HG02884 (cell line): Measurements from ENCODE around the gene IL31.

ENCODE experiments used
- ATAC-seq: cut with Tn5 transposase; IDR thresholded peaks from one replicate; pipeline ENCODE4 v1.9.1; 2021; ENCODE audit warnings: mild to moderate bottlenecking, moderate library complexity; ENCODE audit not compliant: unreplicated experiment

Gene IL31

DNA sequence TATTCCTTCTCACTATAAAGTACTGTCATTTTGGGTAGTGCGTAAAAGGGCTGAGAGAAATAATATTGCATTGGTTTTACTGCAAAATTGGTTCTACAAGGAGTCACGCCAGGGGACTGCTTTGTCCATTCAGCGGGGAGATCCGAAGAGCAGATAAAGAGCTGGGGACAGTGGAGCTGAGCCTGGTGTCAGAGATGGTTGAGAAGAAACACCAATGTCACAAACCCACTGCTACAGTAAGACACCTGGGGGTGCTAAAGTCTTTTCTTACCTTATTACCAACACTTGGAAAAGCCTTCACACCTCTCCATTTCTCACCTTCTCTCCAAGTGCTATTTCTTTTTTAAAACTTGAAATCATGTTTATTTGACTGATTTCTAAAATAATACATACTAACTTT, 14.1 kb downstream of the IL31 start:
- ATAC-seq = no peak

DNA sequence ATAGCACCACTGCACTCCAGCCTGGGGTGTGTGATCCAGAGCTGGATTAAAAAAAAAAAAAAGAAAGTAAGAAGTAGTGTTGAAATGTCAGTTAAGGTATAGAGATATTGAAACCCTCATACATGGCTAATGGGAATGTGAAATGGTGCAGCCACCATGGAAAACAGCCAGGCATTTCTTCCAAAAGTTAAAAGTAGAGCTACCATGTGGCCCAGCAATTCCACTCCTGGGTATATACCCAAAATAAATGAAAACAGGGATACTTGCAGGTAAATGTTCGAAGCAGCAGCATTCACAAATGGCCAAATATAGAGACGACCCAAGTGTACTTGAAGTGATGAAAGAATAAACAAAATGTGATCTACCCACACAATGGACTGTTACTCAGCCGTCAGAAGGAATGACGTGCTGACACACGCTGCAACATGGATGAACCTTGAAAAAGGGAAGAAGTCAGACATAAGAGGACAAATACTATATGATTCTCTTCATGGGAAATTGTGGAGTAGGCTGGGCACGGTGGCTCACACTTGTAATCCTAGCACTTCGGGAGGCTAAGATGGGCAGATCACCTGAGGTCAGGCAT, 15.2 kb downstream of the IL31 start:
- no peak for ATAC-seq

DNA sequence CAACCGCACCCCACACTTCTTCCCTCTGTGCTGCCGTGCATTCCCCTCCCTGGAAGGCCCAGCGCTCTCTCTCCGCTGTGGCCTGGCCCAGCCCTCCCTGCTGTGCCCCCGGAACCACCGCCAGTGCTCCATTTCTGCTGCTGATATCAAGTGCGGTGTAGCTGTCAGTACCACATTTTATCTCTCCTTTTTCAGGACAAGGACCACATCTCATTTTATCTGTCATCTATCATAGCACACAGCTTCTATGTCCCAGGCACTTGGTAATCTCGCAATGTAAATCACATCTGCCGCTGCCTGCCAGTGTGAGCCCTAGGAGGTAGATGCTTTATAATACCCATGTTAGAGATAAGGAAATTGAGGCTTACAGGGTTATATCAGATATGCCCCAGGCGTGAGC, 18.3 kb downstream of the IL31 start:
- ATAC-seq = no peak

DNA sequence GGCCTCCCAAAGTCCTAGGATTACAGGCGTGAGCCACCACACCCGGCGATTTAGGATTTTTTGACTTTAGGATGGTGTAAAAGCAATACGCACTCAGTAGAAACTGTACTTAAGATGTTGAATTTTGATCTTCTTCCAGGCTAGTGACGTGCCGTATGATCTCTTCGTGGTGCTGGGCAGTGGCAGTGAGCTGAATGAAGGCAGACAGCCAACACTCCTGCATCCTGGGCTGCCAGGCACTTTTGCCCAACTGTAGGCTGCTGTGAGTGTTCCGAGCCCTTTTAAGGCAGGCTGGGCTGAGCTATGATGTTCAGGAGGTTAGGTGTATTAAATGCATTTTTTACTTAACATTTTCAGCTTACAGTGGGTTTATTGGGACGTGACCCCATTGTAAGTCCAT, 21.3 kb downstream of the IL31 start:
- no peak for ATAC-seq

DNA sequence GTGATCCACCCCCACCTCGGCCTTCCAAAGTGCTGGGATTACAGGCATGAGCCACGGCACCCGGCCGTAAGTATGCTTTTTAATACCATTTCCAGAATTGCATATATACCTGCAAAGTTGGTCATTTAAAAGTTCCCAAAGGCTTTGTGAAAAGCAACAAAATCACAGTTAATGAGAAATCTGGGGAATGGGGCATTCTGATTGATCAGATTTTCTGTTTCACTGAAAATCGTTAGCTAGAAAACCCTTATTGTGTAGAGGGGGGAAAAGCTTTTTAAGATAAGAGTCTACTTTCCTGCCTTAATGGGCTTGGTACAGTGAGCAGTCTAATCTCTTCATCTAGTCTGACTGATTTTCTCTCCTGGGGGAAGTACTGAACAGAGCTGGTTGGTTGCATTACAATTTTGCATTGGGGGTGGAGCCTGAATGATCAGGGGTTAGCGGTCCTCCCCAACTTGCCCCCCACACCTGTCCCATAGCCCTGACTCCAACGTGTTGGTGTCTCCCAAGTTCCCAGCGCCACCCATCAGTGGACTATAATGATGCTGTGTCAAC, 23.8 kb downstream of the IL31 start:
- no peak for ATAC-seq

DNA sequence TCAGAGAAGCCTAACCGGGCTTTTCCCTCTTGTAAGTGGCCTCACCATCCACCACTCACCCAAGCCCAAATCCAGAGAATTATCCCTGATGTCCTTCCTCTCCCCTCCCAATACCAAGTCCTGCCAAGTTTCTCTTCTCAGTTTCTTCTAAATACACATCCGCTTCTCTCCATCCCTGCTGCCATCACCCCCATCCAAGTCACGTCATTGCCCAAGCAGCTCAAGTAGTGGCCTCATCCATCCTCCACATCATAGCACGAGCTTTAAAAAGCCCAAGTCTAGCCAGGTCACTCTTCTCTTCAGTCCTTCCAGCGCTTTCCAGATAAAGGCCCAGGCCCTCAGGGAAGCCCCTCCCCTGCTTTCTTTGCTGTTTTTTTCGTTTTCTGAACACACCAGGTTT, 25.4 kb downstream of the IL31 start:
- no peak for ATAC-seq

DNA sequence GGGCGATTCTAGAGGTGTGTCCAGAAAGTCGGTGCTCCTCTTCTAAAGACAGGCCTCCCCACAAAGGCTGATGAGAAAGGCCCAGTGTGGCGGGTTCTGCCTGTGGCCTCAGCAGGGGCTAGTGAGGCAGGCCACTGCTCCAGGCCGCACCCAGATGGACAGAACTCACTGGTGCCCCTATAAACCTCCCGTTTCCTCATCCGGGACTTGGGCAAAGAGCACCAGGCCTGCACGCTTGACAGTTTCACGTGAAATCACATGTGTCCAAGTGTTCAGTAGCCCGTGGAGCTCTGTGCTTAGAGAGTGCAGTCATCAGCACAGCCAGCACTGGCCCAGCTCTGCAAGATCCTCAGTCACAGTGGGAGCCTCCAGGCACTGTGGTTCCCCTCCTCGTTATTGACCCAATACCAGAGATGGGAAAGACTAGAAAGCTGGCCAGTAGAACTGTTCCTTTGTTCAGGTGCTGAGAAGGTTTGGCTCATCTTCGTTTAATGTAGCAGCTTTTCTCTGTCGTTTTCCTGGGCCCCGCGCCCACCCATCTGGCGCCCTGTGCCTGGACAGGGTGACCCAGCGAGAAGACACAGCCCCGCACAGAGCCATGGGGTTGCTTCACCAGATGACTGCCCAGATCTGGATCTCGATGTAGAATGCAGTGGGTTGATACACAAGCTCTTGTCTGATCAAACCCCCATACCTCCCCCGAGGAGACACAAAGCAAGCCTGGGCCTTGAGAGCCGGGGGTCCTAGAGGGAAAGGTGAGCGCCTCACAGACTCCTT, 26.3 kb downstream of the IL31 start:
- no peak for ATAC-seq

DNA sequence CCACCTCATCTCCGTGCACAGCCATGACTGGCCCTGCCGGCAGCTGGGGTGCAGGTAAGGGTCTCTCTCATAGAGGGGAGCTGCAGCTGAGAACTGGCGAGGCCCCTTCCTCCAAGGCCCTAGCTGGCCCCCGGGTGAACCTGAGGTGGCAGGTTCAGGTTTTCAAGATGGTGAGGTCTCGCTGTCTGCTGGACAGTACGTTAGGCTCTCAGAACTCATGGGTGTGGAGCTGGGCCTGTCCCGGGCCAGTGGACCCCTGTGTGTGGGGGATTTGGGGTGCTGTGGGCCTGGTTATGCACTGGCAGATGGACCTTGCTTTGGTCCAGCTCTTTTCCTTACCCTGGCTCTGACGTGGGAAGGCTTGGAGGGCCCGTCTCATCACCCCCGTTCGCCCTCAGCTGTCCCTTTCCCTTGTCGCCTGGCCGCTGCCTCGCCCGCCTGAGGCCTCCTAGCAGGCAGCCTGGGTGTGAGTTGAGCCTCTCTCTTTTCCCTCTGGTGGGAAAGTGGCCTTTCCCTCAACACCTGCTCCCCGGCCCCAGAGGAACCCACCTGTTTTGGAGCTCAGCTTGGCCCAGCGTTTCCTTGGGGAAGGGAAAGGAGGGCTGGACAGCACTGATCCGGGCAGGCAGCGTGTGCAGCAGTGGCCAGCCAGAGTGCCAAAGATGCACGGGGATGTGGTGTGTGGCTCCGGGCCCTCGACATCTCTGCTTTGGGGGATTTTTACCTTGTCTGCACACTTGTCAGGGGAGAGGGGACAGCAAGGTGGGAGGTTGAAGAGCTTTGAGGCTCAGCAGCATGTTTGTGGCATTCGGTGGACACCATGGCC, 28.3 kb downstream of the IL31 start:
- ATAC-seq = no peak

DNA sequence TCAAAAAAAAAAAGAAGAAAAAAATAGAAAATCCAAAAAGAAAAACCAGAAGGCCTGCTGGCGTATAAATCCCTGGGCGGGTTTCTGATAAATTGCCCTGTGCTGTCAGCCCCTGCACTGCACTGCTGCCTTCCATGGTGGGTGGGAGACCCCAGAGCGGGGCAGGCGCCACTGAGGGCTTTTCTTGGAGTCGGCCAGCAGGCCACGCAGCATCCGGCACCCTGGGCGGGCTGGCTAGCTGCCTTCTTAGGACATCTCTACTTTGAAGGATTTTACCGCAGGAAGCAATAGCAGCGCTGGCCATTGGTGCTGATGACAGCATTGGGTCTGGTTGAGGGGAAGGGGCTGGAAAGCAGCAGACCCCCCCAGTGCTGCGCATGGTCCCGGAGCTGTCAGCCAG, 29.1 kb downstream of the IL31 start:
- no peak for ATAC-seq

DNA sequence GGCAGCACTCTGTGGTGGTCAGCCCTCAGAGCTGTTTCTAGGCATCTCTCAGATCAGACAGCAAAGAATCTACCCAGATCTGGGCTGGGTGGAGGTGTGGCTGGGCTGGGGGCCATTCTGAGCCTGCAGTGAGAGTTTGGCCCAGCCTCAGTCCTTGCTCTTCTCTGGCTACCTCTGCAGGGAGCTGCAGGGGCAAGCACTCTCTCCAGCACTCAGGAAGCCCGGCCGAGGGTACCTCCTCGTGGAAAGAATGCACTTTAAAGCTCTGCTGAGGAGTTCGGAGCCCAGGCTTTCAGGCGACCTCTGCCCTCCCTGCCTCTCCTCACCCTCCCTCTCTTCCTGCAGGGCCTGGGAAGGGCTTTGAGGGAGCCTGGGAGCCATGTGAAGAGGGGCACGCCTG, 31.2 kb downstream of the IL31 start:
- ATAC-seq = no peak

DNA sequence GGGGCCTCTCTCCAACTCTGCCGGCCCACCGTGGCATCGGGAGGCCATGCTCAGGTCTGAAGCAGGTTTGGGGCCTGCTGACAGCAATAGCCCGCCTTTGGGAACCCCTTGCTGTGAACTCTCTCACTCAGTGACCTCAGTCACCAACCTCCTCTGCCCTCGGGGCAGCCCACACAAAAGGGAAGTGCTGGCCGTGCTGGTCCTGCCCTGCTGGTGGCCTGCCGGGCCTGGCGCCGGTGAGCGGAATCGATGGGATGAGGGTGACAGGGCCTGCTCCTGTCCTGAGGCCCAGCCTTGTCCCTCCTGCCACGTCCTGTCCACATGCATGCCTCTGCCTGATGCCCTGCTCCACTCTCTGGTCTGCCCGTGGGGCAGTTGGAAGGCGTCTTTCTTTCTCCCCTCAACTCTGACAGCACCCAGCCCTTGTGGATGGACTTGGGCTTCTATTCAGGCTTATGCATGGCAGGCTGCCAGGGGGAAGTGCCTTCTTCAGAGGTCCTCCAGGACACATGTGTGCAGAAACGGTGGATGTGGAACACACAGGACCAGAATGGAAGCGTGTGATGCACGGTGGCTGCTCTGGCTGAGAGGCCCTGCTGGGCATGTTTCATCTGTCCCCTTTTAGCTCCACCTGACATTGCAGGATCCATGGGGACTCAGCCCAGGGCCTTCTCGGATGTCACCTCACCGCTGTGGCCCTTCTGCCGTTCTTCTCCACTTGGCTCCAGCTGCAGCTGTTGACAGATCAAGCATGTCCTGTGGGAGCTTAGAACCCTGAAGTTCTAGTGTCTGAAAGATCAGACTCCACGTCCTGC, 31.9 kb downstream of the IL31 start:
- ATAC-seq = no peak

DNA sequence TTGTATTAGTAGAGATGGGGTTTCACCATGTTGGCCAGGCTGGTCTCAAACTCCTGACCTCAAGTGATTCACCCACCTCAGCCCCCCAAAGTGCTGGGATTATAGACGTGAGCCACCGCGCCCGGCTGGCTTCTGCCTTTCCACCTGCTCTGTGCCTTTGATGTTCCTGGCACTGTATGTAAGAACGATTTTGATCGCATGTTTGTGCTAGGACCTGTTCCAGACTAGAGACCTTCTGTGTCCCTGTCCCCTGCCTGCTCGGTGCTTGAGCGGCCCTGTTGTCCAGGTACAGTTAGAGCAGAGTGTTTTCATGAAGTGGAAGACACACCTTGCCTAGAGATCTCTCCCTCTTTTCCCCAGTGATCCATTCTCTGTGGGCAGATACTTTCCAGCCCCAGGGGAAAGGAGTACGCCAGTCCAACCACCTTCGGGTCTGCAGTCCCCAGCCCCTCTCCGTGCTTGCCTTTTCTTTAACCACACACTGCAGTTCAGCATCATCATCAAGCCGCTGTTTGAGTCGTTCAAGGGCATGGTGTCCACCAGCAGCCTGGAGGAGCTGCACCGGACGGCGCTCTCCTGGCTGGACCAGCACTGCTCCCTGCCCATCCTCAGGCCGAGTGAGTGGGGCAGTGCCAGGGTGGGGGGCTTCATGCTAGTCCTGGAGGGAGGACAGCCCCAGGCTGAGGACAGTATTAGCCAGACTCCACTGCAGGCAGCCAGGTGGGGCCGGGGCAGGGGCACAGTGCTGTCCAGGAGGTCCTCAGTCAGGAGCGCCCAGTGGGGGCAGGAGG, 33.4 kb downstream of the IL31 start:
- no peak for ATAC-seq

DNA sequence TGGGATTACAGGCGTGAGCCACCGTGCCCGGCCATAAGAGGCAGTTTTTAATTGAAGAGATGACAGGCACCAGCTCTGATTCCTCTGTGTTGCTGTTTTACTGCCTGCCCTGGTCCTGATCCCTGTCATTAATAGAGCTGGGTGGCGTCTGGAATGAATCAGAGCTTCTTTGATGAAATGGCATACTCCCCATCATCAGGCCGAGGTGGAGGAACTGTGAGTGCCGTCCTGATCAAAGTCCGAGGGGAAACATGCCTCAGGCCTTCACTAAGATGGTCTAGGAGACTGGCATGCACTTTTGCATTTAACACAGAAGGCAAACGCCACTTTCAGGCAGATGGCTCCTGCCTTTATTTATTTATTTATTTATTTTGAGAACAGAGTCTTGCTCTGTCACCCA, 34.1 kb downstream of the IL31 start:
- ATAC-seq = no peak

DNA sequence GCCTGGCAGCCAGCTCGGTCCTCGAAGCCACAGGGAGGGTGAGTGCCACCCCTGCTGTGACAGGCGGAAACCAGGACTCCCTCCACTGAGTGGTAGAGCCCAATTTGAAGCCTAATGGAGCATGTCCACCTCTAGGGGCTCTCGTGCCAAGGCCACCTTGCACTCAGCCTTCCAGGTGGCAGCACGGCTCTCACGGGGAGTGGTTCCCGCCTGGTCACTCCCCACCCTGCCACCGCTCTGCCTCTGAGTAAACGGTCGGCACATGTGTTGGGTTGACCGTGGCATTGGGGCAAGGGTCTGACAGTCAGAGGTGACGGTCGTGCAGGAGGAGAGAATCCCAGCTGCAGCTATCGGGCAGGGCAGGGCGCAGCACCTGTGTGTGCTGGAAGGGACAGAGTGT, 34.8 kb downstream of the IL31 start:
- no peak for ATAC-seq

DNA sequence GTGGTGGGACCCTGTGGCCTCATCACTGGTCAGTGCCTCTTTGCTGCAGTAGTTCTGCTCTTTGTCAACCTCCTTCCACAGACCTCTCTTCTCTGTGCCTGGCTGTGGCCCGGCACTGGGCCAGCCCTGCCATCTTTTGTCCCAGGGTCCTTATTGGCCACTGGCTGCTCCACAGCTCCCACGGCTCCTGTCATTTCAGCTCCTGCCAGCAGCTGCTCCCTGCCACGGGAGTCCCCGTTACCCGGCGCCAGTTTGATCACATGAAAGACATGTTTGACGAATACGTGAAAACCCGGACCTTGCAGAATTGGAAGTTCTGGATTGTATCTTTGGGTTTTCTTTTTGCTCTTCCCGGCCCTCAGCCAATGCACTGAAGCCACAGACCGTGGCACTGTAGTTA, 35.4 kb downstream of the IL31 start:
- no peak for ATAC-seq

DNA sequence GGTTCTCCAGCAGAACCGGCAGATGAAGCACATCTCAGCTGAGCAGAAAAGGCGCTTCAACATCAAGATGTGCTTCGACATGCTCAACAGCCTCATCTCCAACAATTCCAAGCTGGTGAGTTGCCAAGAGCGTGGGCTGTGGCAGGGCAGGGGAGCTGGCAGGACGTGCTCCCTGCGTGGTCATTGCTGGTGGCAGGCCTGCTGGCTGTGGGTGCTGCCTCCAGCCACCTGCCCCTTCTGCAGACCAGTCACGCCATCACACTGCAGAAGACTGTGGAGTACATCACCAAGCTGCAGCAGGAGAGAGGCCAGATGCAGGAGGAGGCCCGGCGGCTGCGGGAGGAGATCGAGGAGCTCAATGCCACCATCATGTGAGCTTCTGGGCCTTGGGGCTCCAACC, 35.8 kb downstream of the IL31 start:
- no peak for ATAC-seq

DNA sequence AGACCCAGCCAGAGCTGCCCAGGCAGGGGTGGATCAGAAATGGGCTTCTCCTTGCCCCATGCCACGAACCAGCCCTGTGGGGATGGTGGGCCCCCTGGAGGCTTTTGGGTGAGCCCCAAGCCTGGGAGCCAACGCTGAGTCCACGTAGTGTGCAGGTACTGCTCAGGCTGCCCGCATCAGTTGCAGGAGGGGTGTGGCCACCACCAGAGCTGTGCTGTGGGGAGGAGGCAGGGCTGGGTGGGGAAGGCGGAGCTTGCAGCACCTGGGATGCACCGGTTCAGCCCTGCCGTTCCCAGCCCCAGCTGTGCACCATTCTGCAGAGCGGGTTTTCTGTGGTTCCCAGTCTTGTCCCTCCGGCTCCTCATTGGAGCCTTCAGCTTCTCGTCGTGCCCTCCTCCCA, 36.3 kb downstream of the IL31 start:
- no peak for ATAC-seq

DNA sequence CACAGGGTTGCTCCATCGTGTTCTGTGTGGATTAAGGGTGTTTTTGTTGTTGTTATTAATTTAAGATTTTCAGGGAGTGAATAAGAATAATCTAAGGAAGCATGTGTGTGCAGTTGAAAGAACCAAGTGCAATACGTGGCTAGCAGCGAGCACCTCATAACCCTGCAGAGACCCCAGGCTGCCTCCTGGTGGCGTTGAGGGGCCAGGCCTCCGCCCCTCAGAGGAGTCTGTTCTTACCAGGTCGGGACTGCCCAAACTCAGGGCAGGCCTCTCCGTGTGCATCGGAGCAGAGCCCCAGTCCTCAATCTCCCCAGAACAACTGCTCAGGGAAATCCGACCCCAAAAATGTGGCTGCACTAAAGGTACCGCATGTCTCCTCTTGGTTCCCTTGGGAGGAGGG, 36.8 kb downstream of the IL31 start:
- ATAC-seq = no peak

DNA sequence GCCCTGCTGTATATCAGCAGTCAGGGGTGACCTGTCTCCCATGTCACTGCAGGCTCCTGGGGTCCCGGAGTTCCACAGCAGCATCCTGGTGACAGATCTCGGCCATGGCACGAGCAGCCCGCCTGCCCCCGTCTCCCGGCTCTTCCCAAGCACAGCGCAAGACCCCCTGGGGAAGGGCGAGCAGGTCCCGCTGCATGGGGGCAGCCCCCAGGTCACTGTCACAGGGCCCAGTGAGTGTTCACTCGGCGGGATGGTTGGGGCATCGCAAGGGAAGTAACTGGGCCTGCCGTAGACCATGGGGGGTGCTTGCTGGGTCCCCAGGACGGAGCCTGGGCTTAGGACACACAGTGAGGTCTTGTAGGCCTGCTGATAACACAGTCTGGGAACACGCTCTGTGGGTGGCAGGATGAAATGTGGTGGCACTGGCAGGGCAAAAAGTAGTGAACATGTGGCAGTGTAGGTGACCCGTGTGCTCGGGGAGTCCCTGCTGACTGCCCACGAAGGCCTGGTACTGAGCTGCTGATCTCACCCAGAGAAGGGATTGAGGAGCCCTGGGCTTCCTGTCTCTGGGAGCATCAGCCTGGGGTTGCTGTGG, 38.5 kb downstream of the IL31 start:
- ATAC-seq = no peak
